Cardiac muscle cell (in vitro differentiated cells and primary cell): ENCODE measurements around the gene SMYD2. TPM values are rescaled to one million over a fixed set of nuclear protein-coding genes. Genes with fewer than 3 reads are reported as not detected.
A peak's percentile ranks its signal among the peaks of the same experiment; 100 is the strongest.

Source experiments
- DNase-seq, 2 donors: peaks; one replicate each; pipeline versions ENCODE4 v3.0.0 to v3.0.0-alpha.2; 2010 to 2017; ENCODE audit warnings: low read depth in 1 of 2, low spot score in 1 of 2
- H3K27ac ChIP-seq: fragments of 200-600 bp; sonication (generic); 2 replicates; pipeline ENCODE4 v1.5.1; 2016
- H3K27me3 ChIP-seq: fragments of 200-600 bp; sonication (generic); 2 replicates; pipeline ENCODE4 v1.6.0; 2016; ENCODE audit warnings: control low read depth
- H3K36me3 ChIP-seq: fragments of 200-600 bp; sonication (generic); 2 replicates; pipeline ENCODE4 v1.5.1; 2016; ENCODE audit warnings: control low read depth
- H3K4me1 ChIP-seq: fragments of 200-600 bp; sonication (generic); 2 replicates; pipeline ENCODE4 v1.8.1; 2017; ENCODE audit warnings: low read depth, mild to moderate bottlenecking, mixed run types
- H3K4me3 ChIP-seq: fragments of 200-600 bp; sonication (generic); 2 replicates; pipeline ENCODE4 v1.5.1; 2016; ENCODE audit warnings: mild to moderate bottlenecking
- H3K9me3 ChIP-seq: fragments of 200-600 bp; sonication (generic); 2 replicates; pipeline ENCODE4 v1.5.1; 2017; ENCODE audit warnings: low read depth, mild to moderate bottlenecking, control low read depth
- CTCF ChIP-seq: IDR thresholded peaks from 2 replicates; pipeline ENCODE4 v1.5.1; 2012; ENCODE audit warnings: low read depth, mild to moderate bottlenecking, low read length
- polyA plus RNA-seq: library from polyadenylated mRNA; unstranded; fragments of >200 nt; fragmentation: Nextera tagmentation; extraction: Ambion mirVana; gene quantifications from 2 replicates; pipeline ENCODE4 v1.2.1, GENCODE V29; 2016
- total RNA-seq: library from RNA; depleted of rRNA; stranded (reverse); fragments of >200 nt; gene quantifications from 2 replicates; pipeline ENCODE4 v1.2.3, GENCODE V29; 2016

The SMYD2 gene
- total and polyA plus RNA-seq, 2 experiments from 2014 or later: 41.8 to 65.7 TPM

GRCh38 chr1:214332946-214333798 is 52.2 kb downstream of the SMYD2 start:
- TF ChIP-seq CTCF: peak; percentile 98
- peaks cover 6% of the 10 kb centered on the region for H3K4me1 ChIP-seq
- DNase-seq: peak; percentile 46 to 73
- no peak overlapping the region for H3K27ac ChIP-seq
- H3K36me3 ChIP-seq: no peaks in the 10 kb centered on the region
- no peaks in the 10 kb centered on the region for H3K9me3 ChIP-seq
- no peaks in the 10 kb centered on the region for H3K27me3 ChIP-seq
- no peak overlapping the region for H3K4me3 ChIP-seq

DNA sequence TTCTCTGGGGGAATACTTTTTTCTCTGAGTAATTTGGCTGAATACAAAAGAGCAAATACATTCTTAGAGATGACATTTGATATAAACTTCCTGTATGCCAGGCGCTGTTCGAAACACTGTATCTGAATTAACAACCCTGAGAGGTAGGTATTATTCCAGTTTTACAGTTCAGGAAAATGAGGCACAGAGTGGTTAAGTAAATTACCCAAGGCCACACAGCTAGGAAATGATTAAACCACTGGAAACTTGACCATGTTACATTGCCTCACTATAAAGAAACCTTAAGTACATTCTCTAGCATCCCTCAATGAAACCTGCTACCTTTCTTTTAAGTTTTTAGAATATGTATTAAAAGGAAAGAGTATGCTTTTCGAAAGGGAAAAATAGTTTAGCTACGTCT is 54.6 kb downstream of the SMYD2 start:
- no peak overlapping the region for H3K27ac ChIP-seq
- no peak for DNase-seq
- no peaks in the 10 kb centered on the region for H3K4me1 ChIP-seq
- H3K4me3 ChIP-seq: no peak overlapping the region
- H3K27me3 ChIP-seq: no peaks in the 10 kb centered on the region
- H3K36me3 ChIP-seq: no peaks in the 10 kb centered on the region
- TF ChIP-seq CTCF: no peak
- H3K9me3 ChIP-seq: no peaks in the 10 kb centered on the region

DNA sequence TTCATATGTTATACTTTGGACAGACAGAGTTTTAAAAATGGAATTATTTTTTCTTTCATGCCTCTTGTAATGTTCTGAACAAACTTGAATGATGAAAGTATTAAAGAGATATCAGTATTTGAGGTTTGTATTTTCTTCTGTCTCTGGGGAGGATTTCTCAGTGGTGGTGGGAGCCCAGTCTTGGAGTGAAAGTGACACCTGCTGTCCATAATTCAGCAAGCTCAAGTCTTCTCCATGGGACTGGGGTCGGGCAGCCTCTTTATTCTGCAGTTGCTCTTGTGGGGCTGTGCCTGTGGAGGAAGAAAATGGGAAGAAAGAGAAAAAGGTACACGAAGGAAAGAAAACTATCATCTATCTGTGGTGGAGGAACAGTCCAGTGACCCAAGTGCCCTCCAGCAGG is 56.1 kb downstream of the SMYD2 start:
- Histone ChIP-seq H3K36me3 (no peaks in the 10 kb centered on the region), H3K4me1 (no peaks in the 10 kb centered on the region), H3K27me3 (no peaks in the 10 kb centered on the region), H3K9me3 (no peaks in the 10 kb centered on the region), H3K4me3 (no peak overlapping the region), H3K27ac (no peak overlapping the region)
- DNase-seq: no peak
- TF ChIP-seq CTCF: no peak

GRCh38 chr1:214337511-214337910 is 56.6 kb downstream of the SMYD2 start:
- H3K36me3 ChIP-seq: no peaks in the 10 kb centered on the region
- TF ChIP-seq CTCF: no peak
- no peak overlapping the region for H3K27ac ChIP-seq
- DNase-seq: peak in 1 of 2 donors; percentile 67
- H3K4me1 ChIP-seq: no peaks in the 10 kb centered on the region
- H3K9me3 ChIP-seq: no peaks in the 10 kb centered on the region
- H3K27me3 ChIP-seq: no peaks in the 10 kb centered on the region
- H3K4me3 ChIP-seq: no peak overlapping the region

DNA sequence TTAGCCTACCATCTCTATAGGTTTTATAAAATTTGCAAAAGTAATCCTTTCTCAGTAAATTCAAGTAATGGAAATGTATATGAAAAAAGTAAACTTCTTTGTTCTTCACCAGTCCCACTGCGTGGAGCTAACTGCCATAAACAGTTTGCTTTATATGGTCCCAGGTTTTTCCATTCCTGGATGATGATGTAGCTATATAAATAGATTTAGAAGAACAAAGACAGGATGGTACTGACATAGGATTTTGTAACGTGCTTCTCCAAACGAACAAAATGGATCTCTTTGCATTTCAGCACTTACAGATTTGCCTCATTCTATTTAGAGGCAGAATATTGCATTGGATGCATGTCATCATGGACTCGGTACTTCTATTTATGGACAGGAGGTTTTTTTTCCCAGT is 57.3 kb downstream of the SMYD2 start:
- Histone ChIP-seq H3K4me3 (no peak overlapping the region), H3K9me3 (no peaks in the 10 kb centered on the region), H3K27ac (no peak overlapping the region), H3K4me1 (no peaks in the 10 kb centered on the region), H3K27me3 (no peaks in the 10 kb centered on the region), H3K36me3 (no peaks in the 10 kb centered on the region)
- no peak for DNase-seq
- no peak for TF ChIP-seq CTCF
